Spinal cord (tissue), 10 donors: ENCODE measurements around the gene FER. TPM values are rescaled to one million over a fixed set of nuclear protein-coding genes. Genes with fewer than 3 reads are reported as not detected.
"Not testable (repeated sequence)": the region's sequence is repeated elsewhere in the genome, so short reads cannot be mapped to it uniquely, and the experiment has no call there.

Experiments used
- DNase-seq, 6 donors: peaks; one replicate each; pipeline versions ENCODE4 v3.0.0 to v3.0.0-alpha.2; 2013 to 2015; ENCODE audit warnings: low spot score in 6 of 6, low read depth in 4 of 6
- H3K27ac ChIP-seq: one replicate; pipeline ENCODE4 v1.5.1; 2013; ENCODE audit warnings: low read depth, low read length, control low read depth
- H3K27me3 ChIP-seq: one replicate; pipeline ENCODE4 v1.6.1; 2013; ENCODE audit warnings: low read length; ENCODE audit not compliant: control insufficient read depth, insufficient read depth
- H3K36me3 ChIP-seq: one replicate; pipeline ENCODE4 v1.6.1; 2013; ENCODE audit warnings: low read length; ENCODE audit not compliant: control insufficient read depth, insufficient read depth
- H3K4me1 ChIP-seq: one replicate; pipeline ENCODE4 v1.6.1; 2013; ENCODE audit warnings: low read length; ENCODE audit not compliant: control insufficient read depth, insufficient read depth
- H3K4me3 ChIP-seq: one replicate; pipeline ENCODE4 v1.5.1; 2013; ENCODE audit warnings: low read depth, low read length, control low read depth
- H3K9me3 ChIP-seq: one replicate; pipeline ENCODE4 v1.6.1; 2013; ENCODE audit warnings: low read length; ENCODE audit not compliant: control insufficient read depth, insufficient read depth
- WGBS: methylation state at CpG from one replicate; pipeline ENCODE4 v1.1.5; 2013; ENCODE audit warnings: missing lambda C conversion rate; ENCODE audit not compliant: insufficient coverage; 5-methylcytosine and 5-hydroxymethylcytosine counted together
- polyA plus RNA-seq, 2 donors: library from polyadenylated mRNA; unstranded; fragments of 120-200 nt; gene quantifications; one replicate each; pipeline ENCODE4 v1.2.1, GENCODE V29; 2013; ENCODE audit not compliant: insufficient read length in 2 of 2
- total RNA-seq, 2 donors: library from RNA; depleted of rRNA in 1 of 2; stranded (reverse); fragments of 120-200 nt in 1 of 2; fragments of >200 nt in 1 of 2; gene quantifications; one replicate each; pipeline versions ENCODE4 v1.2.3 to v1.2.4, GENCODE V29; 2013 to 2014
- donor health status: healthy.

The FER gene
- total and polyA plus RNA-seq, 4 donors = 13.5 to 70.7 (median 36.5) TPM

- H3K27me3 ChIP-seq = no peaks in the 10 kb centered on the region
- no peak overlapping the region for H3K4me3 ChIP-seq
- H3K4me1 ChIP-seq = no peaks in the 10 kb centered on the region
- peaks cover 7% of the 10 kb centered on the region for H3K9me3 ChIP-seq
- H3K36me3 ChIP-seq = no peaks in the 10 kb centered on the region
- H3K27ac ChIP-seq = no peak overlapping the region
- no peak for DNase-seq
- no CpG with 5 or more reads among the region's 3 CpGs for WGBS
Measured at GRCh38 chr5:108762660-108763059, 15.0 kb downstream of the FER start.

- Histone ChIP-seq H3K36me3 (no peaks in the 10 kb centered on the region), H3K27ac (no peak overlapping the region), H3K27me3 (no peaks in the 10 kb centered on the region), H3K4me1 (no peaks in the 10 kb centered on the region), H3K9me3 (peaks cover 7% of the 10 kb centered on the region), H3K4me3 (no peak overlapping the region)
- no CpG with 5 or more reads among the region's 3 CpGs for WGBS
- no peak for DNase-seq
Measured at GRCh38 chr5:108763222-108763916, 15.7 kb downstream of the FER start.

GRCh38 chr5:108765647-108766046, 17.9 kb downstream of the FER start:
- H3K4me1 ChIP-seq = no peaks in the 10 kb centered on the region
- H3K36me3 ChIP-seq = no peaks in the 10 kb centered on the region
- H3K27me3 ChIP-seq = no peaks in the 10 kb centered on the region
- H3K27ac ChIP-seq = no peak overlapping the region
- H3K4me3 ChIP-seq = no peak overlapping the region
- DNase-seq = no peak
- no peaks in the 10 kb centered on the region for H3K9me3 ChIP-seq

DNA sequence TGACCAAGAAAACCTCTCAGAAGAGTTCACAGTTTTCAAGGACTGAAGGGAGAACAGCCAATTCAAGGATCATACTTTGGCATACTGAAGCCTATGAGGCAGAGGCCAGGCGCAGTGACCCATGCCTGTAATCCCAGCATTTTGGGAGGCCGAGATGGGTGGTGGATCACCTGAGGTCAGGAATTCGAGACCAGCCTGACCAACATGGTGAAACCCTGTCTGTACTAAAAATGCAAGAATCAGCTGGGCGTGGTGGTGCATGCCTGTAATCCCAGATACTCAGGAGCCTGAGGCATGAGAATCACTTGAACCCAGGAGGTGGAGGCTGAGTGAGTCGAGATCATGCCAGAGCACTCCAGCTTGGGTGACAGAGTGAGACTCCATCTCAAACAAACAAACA, 19.2 kb downstream of the FER start:
- not testable (repeated sequence) for DNase-seq, H3K9me3 ChIP-seq, H3K27ac ChIP-seq, H3K4me1 ChIP-seq, H3K27me3 ChIP-seq, H3K36me3 ChIP-seq, H3K4me3 ChIP-seq
- 100% methylated on average over 4 of the region's 5 CpGs for WGBS

DNA sequence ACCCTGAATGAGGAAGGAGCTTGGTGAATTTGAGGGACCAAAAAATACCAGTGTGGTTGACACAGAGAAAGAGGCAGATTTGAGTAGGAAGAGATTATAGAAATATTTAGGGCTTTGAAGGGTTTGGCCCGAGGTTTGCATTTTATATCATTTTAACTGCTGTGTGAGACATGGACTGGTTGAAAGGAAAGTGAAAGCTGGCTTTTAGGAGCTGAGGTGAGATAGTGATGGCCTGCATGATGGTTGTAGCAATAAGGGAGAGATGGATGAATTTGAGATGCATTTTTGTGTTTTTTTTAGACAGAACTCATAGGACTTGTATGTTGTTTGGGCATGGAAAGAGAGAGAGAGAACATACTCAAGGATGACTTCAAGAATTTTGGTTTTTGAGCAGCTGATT, 21.7 kb downstream of the FER start:
- 77% methylated on average over 1 of the region's 1 CpG for WGBS
- no peak overlapping the region for H3K27ac ChIP-seq
- H3K27me3 ChIP-seq = no peaks in the 10 kb centered on the region
- H3K9me3 ChIP-seq = no peaks in the 10 kb centered on the region
- no peak for DNase-seq
- no peaks in the 10 kb centered on the region for H3K4me1 ChIP-seq
- no peak overlapping the region for H3K4me3 ChIP-seq
- H3K36me3 ChIP-seq = no peaks in the 10 kb centered on the region

DNA sequence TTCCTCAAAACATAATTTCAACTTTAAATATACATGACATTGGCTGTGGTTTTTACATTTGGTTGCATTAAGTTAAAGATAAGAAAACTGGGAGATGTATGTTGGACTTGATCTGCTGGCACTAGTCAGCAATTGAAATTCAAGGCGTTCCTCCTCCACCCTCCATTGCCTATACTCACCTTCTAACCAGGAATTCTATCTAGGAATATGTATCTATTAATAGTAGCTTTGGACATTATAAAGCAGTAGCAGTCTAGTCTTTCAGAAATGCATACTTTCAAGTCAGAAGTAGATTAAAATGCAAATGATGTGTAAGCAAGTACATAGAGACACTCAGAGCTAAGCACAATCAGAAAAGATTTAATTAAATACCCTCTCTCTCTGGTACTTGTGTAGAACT, 24.9 kb downstream of the FER start:
- no peak for DNase-seq

DNA sequence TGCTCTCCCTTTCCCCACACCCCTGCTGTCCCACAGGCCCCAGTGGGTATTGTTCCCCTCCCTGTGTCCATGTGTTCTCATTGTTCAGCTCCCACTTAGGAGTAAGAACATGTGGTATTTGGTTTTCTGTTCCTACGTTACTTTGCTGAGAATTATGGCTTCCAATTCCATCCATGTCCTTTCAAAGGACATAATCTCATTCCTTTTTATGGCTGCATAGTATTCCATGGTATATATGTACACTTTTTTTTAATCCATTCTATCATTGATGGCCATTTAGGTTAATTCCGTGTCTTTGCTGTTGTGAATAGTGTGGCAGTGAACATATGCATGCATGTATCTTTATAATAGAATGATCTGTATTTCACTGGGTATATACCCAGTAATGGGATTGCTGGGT, 25.6 kb downstream of the FER start:
- Histone ChIP-seq H3K4me3 (no peak overlapping the region), H3K36me3 (no peaks in the 10 kb centered on the region), H3K4me1 (no peaks in the 10 kb centered on the region), H3K27ac (no peak overlapping the region), H3K27me3 (no peaks in the 10 kb centered on the region), H3K9me3 (peaks cover 2% of the 10 kb centered on the region)
- WGBS = no CpG with 5 or more reads among the region's 2 CpGs
- DNase-seq = no peak

More for the DNA sequence above, 24.9 kb downstream of the FER start:
- Histone ChIP-seq H3K27ac (no peak overlapping the region), H3K27me3 (no peaks in the 10 kb centered on the region), H3K9me3 (no peaks in the 10 kb centered on the region), H3K36me3 (no peaks in the 10 kb centered on the region), H3K4me1 (no peaks in the 10 kb centered on the region), H3K4me3 (no peak overlapping the region)
- WGBS = no CpG with 5 or more reads among the region's 1 CpG

GRCh38 chr5:108774079-108774478, 26.4 kb downstream of the FER start:
- H3K9me3 ChIP-seq, H3K36me3 ChIP-seq, DNase-seq, H3K4me1 ChIP-seq, H3K27me3 ChIP-seq, H3K27ac ChIP-seq, H3K4me3 ChIP-seq: not testable (repeated sequence)
- no CpG with 5 or more reads among the region's 2 CpGs for WGBS

DNA sequence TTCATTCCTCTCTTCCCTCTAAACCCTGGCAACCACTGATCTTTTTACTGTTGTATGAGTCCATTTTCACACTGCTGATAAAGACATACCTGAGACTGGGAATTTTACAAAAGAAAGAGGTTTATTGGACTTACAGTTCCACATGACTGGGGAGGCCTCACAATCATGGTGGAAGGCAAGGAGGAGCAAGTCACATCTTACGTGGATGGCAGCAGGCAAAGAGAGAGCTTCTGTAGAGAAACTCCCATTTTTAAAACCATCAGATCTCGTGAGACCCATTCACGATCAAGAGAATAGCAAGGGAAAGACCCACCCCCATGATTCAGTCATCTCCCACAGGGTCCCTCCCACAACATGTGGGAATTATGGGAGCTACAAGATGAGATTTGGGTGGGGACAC, 29.9 kb downstream of the FER start:
- WGBS = no CpG with 5 or more reads among the region's 3 CpGs
- H3K27me3 ChIP-seq, H3K4me3 ChIP-seq, H3K27ac ChIP-seq, DNase-seq, H3K36me3 ChIP-seq, H3K4me1 ChIP-seq, H3K9me3 ChIP-seq: not testable (repeated sequence)

- H3K9me3 ChIP-seq, H3K4me1 ChIP-seq, H3K27me3 ChIP-seq, H3K4me3 ChIP-seq, DNase-seq, H3K27ac ChIP-seq: not testable (repeated sequence)
- WGBS = 100% methylated on average over 4 of the region's 4 CpGs
- H3K36me3 ChIP-seq = peaks cover 12% of the 10 kb centered on the region
Measured at GRCh38 chr5:108784577-108784976, 36.9 kb downstream of the FER start.
